Testis (tissue), 2 donors: ENCODE results near the gene SLX4IP.
"Not testable (repeated sequence)": the region's sequence is repeated elsewhere in the genome, so short reads cannot be mapped to it uniquely, and the experiment has no call there.

Experiments
- CTCF ChIP-seq, 3 experiments: fragments of 450-650 bp in 2 of 3; fragments of 200-600 bp in 1 of 3; sonication (generic) in 1 of 3; IDR thresholded peaks; one replicate each; pipeline ENCODE4 v1.5.1; 2016 to 2019; ENCODE audit warnings: antibody characterized with exemption in 3 of 3, mild to moderate bottlenecking in 2 of 3, moderate library complexity in 1 of 3
- POLR2A ChIP-seq: fragments of 450-650 bp; IDR thresholded peaks from one replicate; pipeline ENCODE4 v1.6.1; 2017; ENCODE audit warnings: antibody characterized with exemption, mild to moderate bottlenecking, moderate library complexity

- TF ChIP-seq CTCF (IDR thresholded peaks at IDR 0.05); POLR2A: not testable (repeated sequence)
Measured at GRCh38 chr20:10590446-10590845, 155.3 kb downstream of the SLX4IP start.
